Esophagus squamous epithelium (tissue), 4 donors: Measurements from ENCODE around the gene LUC7L.

Experiments
- POLR2A ChIP-seq, 4 donors: fragments of 450-650 bp; IDR thresholded peaks; one replicate each; pipeline ENCODE4 v1.6.1; 2017; ENCODE audit warnings: antibody characterized with exemption in 4 of 4, mild to moderate bottlenecking in 4 of 4, moderate library complexity in 3 of 4
- TF ChIP-seq, protein P1 (sequence below), 6 experiments: fragments of 450-650 bp in 4 of 6; fragments of 200-600 bp in 2 of 6; sonication (generic) in 2 of 6; IDR thresholded peaks; one replicate each; pipeline ENCODE4 v1.5.1; 2016 to 2019; ENCODE audit warnings: antibody characterized with exemption in 6 of 6, mild to moderate bottlenecking in 4 of 6, moderate library complexity in 4 of 6

DNA sequence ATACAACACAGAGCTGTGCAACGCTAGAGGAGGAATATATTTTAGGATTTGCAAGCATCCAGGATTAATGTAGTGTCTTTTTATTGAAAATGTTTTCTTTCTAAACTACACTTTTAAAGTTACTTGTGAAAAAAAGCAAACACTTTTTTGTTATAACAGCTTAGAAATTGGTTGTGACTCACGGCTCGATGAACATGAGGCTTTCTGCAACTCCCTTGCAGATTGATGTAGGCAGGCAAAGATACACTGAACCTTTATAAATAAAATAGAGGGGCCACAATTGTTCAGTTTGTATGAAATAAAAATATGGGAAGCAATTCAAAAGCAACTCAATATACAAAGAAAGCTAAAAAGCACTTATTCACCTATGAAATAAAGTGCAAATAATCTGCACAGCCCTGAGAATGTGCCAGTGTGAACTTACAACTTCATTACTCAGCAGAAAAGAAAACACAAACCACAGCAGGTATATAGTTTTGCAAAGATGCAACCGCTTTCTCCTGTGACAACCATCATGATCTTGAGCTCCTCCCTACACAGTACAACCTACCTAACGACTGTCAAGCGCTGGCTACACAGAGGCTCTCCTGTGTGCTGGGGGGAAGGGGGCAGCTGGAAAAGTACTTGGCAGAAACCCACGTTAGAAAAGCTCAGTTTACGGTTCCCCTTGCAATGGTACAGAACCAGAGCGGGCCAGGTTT is 948 bp downstream of the LUC7L start:
- TF ChIP-seq, protein P1, sequence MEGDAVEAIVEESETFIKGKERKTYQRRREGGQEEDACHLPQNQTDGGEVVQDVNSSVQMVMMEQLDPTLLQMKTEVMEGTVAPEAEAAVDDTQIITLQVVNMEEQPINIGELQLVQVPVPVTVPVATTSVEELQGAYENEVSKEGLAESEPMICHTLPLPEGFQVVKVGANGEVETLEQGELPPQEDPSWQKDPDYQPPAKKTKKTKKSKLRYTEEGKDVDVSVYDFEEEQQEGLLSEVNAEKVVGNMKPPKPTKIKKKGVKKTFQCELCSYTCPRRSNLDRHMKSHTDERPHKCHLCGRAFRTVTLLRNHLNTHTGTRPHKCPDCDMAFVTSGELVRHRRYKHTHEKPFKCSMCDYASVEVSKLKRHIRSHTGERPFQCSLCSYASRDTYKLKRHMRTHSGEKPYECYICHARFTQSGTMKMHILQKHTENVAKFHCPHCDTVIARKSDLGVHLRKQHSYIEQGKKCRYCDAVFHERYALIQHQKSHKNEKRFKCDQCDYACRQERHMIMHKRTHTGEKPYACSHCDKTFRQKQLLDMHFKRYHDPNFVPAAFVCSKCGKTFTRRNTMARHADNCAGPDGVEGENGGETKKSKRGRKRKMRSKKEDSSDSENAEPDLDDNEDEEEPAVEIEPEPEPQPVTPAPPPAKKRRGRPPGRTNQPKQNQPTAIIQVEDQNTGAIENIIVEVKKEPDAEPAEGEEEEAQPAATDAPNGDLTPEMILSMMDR (IDR thresholded peaks at IDR 0.05), result no peak
- TF ChIP-seq POLR2A (IDR thresholded peaks at IDR 0.05), result no peak
